GM12892 (cell line): ENCODE results near the gene ARVCF.

Source experiments
- POLR2A ChIP-seq: IDR thresholded peaks from 2 replicates; pipeline ENCODE4 v1.6.1; 2011; ENCODE audit warnings: low read depth, low read length, control low read depth
- POLR2AphosphoS5 ChIP-seq: IDR thresholded peaks from 2 replicates; pipeline ENCODE4 v1.6.1; 2011; ENCODE audit warnings: low read depth, low read length, control low read depth
- TAF1 ChIP-seq: IDR thresholded peaks from 2 replicates; pipeline ENCODE4 v1.6.1; 2011; ENCODE audit warnings: low read depth, mild to moderate bottlenecking, control low read depth, low read length, borderline replicate concordance

GRCh38 chr22:19983741-19984140, 32.9 kb downstream of the ARVCF start:
- TF ChIP-seq TAF1: no peak
- no peak for TF ChIP-seq POLR2AphosphoS5
- no peak for TF ChIP-seq POLR2A
